ENCODE data around the gene LMF1.

DNA sequence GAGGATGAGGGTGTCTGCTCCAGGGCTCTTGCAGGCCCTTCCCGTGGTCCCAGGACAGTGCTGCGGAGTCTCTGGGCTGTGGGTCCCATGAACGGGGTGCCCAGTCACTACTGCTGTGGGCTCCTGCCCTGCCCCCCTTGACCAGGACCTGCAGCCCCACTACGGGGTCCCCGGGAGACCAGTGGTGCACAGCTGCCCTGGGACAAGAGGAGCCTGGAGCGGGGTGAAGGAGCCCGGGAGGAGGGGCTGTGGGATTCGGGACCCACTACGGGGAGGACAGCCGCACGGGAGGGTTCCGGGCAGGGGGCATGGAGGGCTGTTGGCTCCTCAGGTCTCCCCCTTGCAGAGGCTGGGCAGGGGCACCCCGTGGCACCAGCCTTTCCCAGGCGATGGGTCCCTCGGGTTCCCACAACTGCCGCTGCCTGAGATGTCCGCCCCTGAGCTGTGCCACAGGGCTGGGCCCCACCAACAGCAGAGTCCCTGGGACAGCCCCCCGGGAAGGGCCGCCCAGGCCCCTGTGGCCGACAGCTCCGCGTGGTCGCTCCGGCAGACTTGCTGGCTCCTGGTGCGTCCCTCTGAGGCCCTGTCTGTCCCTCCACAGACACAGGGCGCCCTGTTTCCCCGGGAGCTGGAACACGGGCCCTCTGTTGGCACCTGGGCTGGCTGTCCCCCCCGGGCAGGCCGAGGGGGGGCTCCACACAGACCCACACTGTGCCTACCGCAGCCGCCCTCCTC lies 118.2 kb downstream of the LMF1 start:
- TF ChIP-seq, protein P1, sequence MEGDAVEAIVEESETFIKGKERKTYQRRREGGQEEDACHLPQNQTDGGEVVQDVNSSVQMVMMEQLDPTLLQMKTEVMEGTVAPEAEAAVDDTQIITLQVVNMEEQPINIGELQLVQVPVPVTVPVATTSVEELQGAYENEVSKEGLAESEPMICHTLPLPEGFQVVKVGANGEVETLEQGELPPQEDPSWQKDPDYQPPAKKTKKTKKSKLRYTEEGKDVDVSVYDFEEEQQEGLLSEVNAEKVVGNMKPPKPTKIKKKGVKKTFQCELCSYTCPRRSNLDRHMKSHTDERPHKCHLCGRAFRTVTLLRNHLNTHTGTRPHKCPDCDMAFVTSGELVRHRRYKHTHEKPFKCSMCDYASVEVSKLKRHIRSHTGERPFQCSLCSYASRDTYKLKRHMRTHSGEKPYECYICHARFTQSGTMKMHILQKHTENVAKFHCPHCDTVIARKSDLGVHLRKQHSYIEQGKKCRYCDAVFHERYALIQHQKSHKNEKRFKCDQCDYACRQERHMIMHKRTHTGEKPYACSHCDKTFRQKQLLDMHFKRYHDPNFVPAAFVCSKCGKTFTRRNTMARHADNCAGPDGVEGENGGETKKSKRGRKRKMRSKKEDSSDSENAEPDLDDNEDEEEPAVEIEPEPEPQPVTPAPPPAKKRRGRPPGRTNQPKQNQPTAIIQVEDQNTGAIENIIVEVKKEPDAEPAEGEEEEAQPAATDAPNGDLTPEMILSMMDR (IDR thresholded peaks at IDR 0.05), result no peak
- no peak for TF ChIP-seq POLR2AphosphoS5 (IDR thresholded peaks at IDR 0.05)
